Activated T-cell treated with anti-CD3 and anti-CD28 coated beads, Interleukin-2, amount 50 U/mL, for 72 hours (primary cell): ENCODE data around the gene ATP6V1G1. TPM values are rescaled to one million over a fixed set of nuclear protein-coding genes. Genes with fewer than 3 reads are reported as not detected.

Experiments
- ATAC-seq, 2 donors: fragments of 150-1000 bp; cut with Tn5 transposase; replicated peaks in 1 of 2; 2 replicates each; pipeline ENCODE4 v1.10.0; 2021; ENCODE audit warnings: moderate library complexity in 2 of 2, mild to moderate bottlenecking in 1 of 2
- DNase-seq, 2 donors: peaks; one replicate each; pipeline ENCODE4 v3.0.0; 2021 to 2022; ENCODE audit warnings: mixed read lengths in 1 of 2
- H3K27ac Mint-ChIP-seq: one replicate; pipeline ENCODE4 v1.8.0; 2022; ENCODE audit warnings: mild to moderate bottlenecking, moderate library complexity, mixed read lengths
- H3K27me3 Mint-ChIP-seq: one replicate; pipeline ENCODE4 v1.8.0; 2022; ENCODE audit warnings: low read depth, mixed read lengths
- H3K36me3 Mint-ChIP-seq, 2 donors: one replicate each; pipeline ENCODE4 v1.8.0; 2022; ENCODE audit warnings: mixed read lengths in 2 of 2, mild to moderate bottlenecking in 1 of 2; ENCODE audit not compliant: insufficient read depth in 2 of 2
- H3K4me1 Mint-ChIP-seq: one replicate; pipeline ENCODE4 v1.8.0; 2022; ENCODE audit warnings: low read depth, mixed read lengths
- H3K4me3 Mint-ChIP-seq, 2 donors: one replicate each; pipeline ENCODE4 v1.8.0; 2022; ENCODE audit warnings: mild to moderate bottlenecking in 2 of 2, mixed read lengths in 2 of 2, moderate library complexity in 2 of 2
- H3K9me3 Mint-ChIP-seq, 2 donors: one replicate each; pipeline ENCODE4 v1.8.0; 2022; ENCODE audit warnings: mixed read lengths in 2 of 2
- total RNA-seq, 2 donors: library from RNA; stranded (reverse); gene quantifications; one replicate each; pipeline ENCODE4 v1.2.3, GENCODE V29; 2022

Gene ATP6V1G1
- total RNA-seq: 10 to 100 TPM; 37.3 to 39.4 TPM

- Mint-ChIP-seq H3K27me3 (no peaks in the 10 kb centered on the region), H3K4me3 (peak within 1 kb of the TSS; percentile 91 to 98), H3K27ac (peak within 1 kb of the TSS; percentile 100), H3K4me1 (peaks cover 49% of the 10 kb centered on the region), H3K36me3 (peaks cover 6 to 10% of the 10 kb centered on the region in 2 donors), H3K9me3 (no peaks in the 10 kb centered on the region)
- ATAC-seq (peak; percentile 94 to 95), DNase-seq (peak; percentile 99 to 100)
Measured at GRCh38 chr9:114587345-114588202, at the start of gene ATP6V1G1. Gene ATP6V1G1 (plus strand): TSS chr9:114587769. CDS start chr9:114587839, 70 bp downstream.

GRCh38 chr9:114538241-114538640 is 49.3 kb upstream of the ATP6V1G1 start:
- Mint-ChIP-seq H3K27ac (no peak overlapping the region), H3K4me1 (peaks cover 6% of the 10 kb centered on the region), H3K9me3 (no peaks in the 10 kb centered on the region), H3K36me3 (no peaks in the 10 kb centered on the region), H3K4me3 (no peak overlapping the region), H3K27me3 (no peaks in the 10 kb centered on the region)
- ATAC-seq: peak; percentile 61 to 62
- DNase-seq: peak; percentile 6

GRCh38 chr9:114539701-114540380 is 47.7 kb upstream of the ATP6V1G1 start:
- Mint-ChIP-seq H3K27ac (no peak overlapping the region), H3K27me3 (no peaks in the 10 kb centered on the region), H3K36me3 (no peaks in the 10 kb centered on the region), H3K4me1 (peaks cover 6% of the 10 kb centered on the region), H3K9me3 (no peaks in the 10 kb centered on the region), H3K4me3 (no peak overlapping the region)
- no peak for DNase-seq
- ATAC-seq: no peak

GRCh38 chr9:114545055-114545454 is 42.5 kb upstream of the ATP6V1G1 start:
- Mint-ChIP-seq H3K4me1 (no peaks in the 10 kb centered on the region), H3K36me3 (no peaks in the 10 kb centered on the region), H3K9me3 (no peaks in the 10 kb centered on the region), H3K27me3 (peaks cover 8% of the 10 kb centered on the region), H3K27ac (no peak overlapping the region), H3K4me3 (no peak overlapping the region)
- no peak for DNase-seq
- no peak for ATAC-seq

- no peak for DNase-seq
- H3K4me1 Mint-ChIP-seq: no peaks in the 10 kb centered on the region
- H3K4me3 Mint-ChIP-seq: no peak overlapping the region
- H3K27me3 Mint-ChIP-seq: peaks cover 8% of the 10 kb centered on the region
- H3K9me3 Mint-ChIP-seq: no peaks in the 10 kb centered on the region
- no peak overlapping the region for H3K27ac Mint-ChIP-seq
- no peaks in the 10 kb centered on the region for H3K36me3 Mint-ChIP-seq
- no peak for ATAC-seq
Measured at GRCh38 chr9:114546851-114547250, 40.7 kb upstream of the ATP6V1G1 start.

GRCh38 chr9:114549697-114550330 is 37.8 kb upstream of the ATP6V1G1 start:
- Mint-ChIP-seq H3K36me3 (no peaks in the 10 kb centered on the region), H3K9me3 (no peaks in the 10 kb centered on the region), H3K4me1 (no peaks in the 10 kb centered on the region), H3K27ac (no peak overlapping the region), H3K27me3 (peaks cover 8% of the 10 kb centered on the region), H3K4me3 (no peak overlapping the region)
- ATAC-seq: no peak
- DNase-seq: no peak

GRCh38 chr9:114551750-114552685 is 35.6 kb upstream of the ATP6V1G1 start:
- ATAC-seq (no peak), DNase-seq (no peak)
- no peaks in the 10 kb centered on the region for H3K4me1 Mint-ChIP-seq
- H3K27ac Mint-ChIP-seq: no peak overlapping the region
- no peaks in the 10 kb centered on the region for H3K9me3 Mint-ChIP-seq
- peaks cover 8% of the 10 kb centered on the region for H3K27me3 Mint-ChIP-seq
- H3K36me3 Mint-ChIP-seq: no peaks in the 10 kb centered on the region
- no peak overlapping the region for H3K4me3 Mint-ChIP-seq

GRCh38 chr9:114552706-114553105 is 34.9 kb upstream of the ATP6V1G1 start:
- DNase-seq: no peak
- no peak for ATAC-seq
- no peaks in the 10 kb centered on the region for H3K36me3 Mint-ChIP-seq
- H3K4me1 Mint-ChIP-seq: no peaks in the 10 kb centered on the region
- H3K27ac Mint-ChIP-seq: no peak overlapping the region
- H3K27me3 Mint-ChIP-seq: peaks cover 8% of the 10 kb centered on the region
- H3K4me3 Mint-ChIP-seq: no peak overlapping the region
- H3K9me3 Mint-ChIP-seq: no peaks in the 10 kb centered on the region

GRCh38 chr9:114553202-114553601 is 34.4 kb upstream of the ATP6V1G1 start:
- DNase-seq: no peak
- Mint-ChIP-seq H3K4me3 (no peak overlapping the region), H3K9me3 (no peaks in the 10 kb centered on the region), H3K27ac (no peak overlapping the region), H3K27me3 (peaks cover 8% of the 10 kb centered on the region), H3K36me3 (no peaks in the 10 kb centered on the region), H3K4me1 (no peaks in the 10 kb centered on the region)
- ATAC-seq: no peak

GRCh38 chr9:114555696-114556095 is 31.9 kb upstream of the ATP6V1G1 start:
- Mint-ChIP-seq H3K4me3 (no peak overlapping the region), H3K36me3 (no peaks in the 10 kb centered on the region), H3K27ac (no peak overlapping the region), H3K9me3 (no peaks in the 10 kb centered on the region), H3K27me3 (no peaks in the 10 kb centered on the region), H3K4me1 (no peaks in the 10 kb centered on the region)
- no peak for DNase-seq
- ATAC-seq: no peak

GRCh38 chr9:114558027-114558675 is 29.4 kb upstream of the ATP6V1G1 start:
- ATAC-seq (no peak), DNase-seq (no peak)
- H3K4me1 Mint-ChIP-seq: no peaks in the 10 kb centered on the region

GRCh38 chr9:114559830-114560513 is 27.6 kb upstream of the ATP6V1G1 start:
- Mint-ChIP-seq H3K27ac (no peak overlapping the region), H3K9me3 (no peaks in the 10 kb centered on the region)
- ATAC-seq: no peak

More at GRCh38 chr9:114558027-114558675, 29.4 kb upstream of the ATP6V1G1 start:
- Mint-ChIP-seq H3K27me3 (peaks cover 2% of the 10 kb centered on the region), H3K36me3 (no peaks in the 10 kb centered on the region), H3K4me3 (no peak overlapping the region), H3K9me3 (no peaks in the 10 kb centered on the region), H3K27ac (no peak overlapping the region)

More at GRCh38 chr9:114559830-114560513, 27.6 kb upstream of the ATP6V1G1 start:
- H3K4me1 Mint-ChIP-seq: no peaks in the 10 kb centered on the region
- H3K4me3 Mint-ChIP-seq: no peak overlapping the region
- DNase-seq: no peak
- peaks cover 7% of the 10 kb centered on the region for H3K27me3 Mint-ChIP-seq
- no peaks in the 10 kb centered on the region for H3K36me3 Mint-ChIP-seq
